ENCODE measurements around the gene PNMA6E. TPM values are rescaled to one million over a fixed set of nuclear protein-coding genes. Genes with fewer than 3 reads are reported as not detected.

The PNMA6E gene
- total RNA-seq (2022; extraction: Qiagen RNA extraction): not detected in 5 replicates

GRCh38 chrX:153401133-153401764 is at the start of gene PNMA6E:
Gene PNMA6E (minus strand): TSS chrX:153401350. CDS start chrX:153398849, 2,501 bp downstream.

GRCh38 chrX:153445856-153446635 is 44.9 kb upstream of the PNMA6E start, which contains the start of gene TREX2:
Gene TREX2 (minus strand): TSS chrX:153446056. CDS start chrX:153445430, 626 bp downstream.

GRCh38 chrX:153411255-153411987 is 10.3 kb upstream of the PNMA6E start, which contains the start of gene ZFP92:
Gene ZFP92 (plus strand): TSS chrX:153411472. CDS start chrX:153418323, 6,851 bp downstream.

Other genes starting within 250 kb of the PNMA6E start
- gene MAGEA1, start 222.1 kb downstream of the PNMA6E start, total RNA-seq (2022; extraction: Qiagen RNA extraction): 0.09 to 0.13 TPM (median 0.12 TPM) in 4 of 5 replicates, not detected in the other
- not detected in 5 replicates for gene PNMA6F, start 79.6 kb downstream of the PNMA6E start, total RNA-seq (2022; extraction: Qiagen RNA extraction)
- gene ZNF275, start 67.2 kb downstream of the PNMA6E start, total RNA-seq (2022; extraction: Qiagen RNA extraction): 5.3 to 6.1 TPM (median 5.4 TPM) in 5 replicates
- 0.42 to 0.72 TPM (median 0.55 TPM) in 5 replicates for gene ZFP92, start 10.1 kb upstream of the PNMA6E start, total RNA-seq (2022; extraction: Qiagen RNA extraction)
- 0.96 to 1.7 TPM (median 1.3 TPM) in 5 replicates for gene TREX2, start 44.7 kb upstream of the PNMA6E start, total RNA-seq (2022; extraction: Qiagen RNA extraction)
- gene HAUS7, start 69.2 kb upstream of the PNMA6E start, total RNA-seq (2022; extraction: Qiagen RNA extraction): 48.5 to 54.8 TPM (median 50.7 TPM) in 5 replicates
- 0.07 to 0.08 TPM in 2 of 5 replicates, not detected in the others for gene BGN, start 93.6 kb upstream of the PNMA6E start, total RNA-seq (2022; extraction: Qiagen RNA extraction)
- 0.06 to 0.14 TPM (median 0.10 TPM) in 5 replicates for gene ATP2B3, start 116.3 kb upstream of the PNMA6E start, total RNA-seq (2022; extraction: Qiagen RNA extraction)
- gene CCNQ, start 197.8 kb upstream of the PNMA6E start, total RNA-seq (2022; extraction: Qiagen RNA extraction): 42.8 to 61.8 TPM (median 59.8 TPM) in 5 replicates
- 0.89 to 1.9 TPM (median 1.4 TPM) in 5 replicates for gene DUSP9, start 245.9 kb upstream of the PNMA6E start, total RNA-seq (2022; extraction: Qiagen RNA extraction)

All from A549 treated with Mapracorat at 1 μM for 4 hours (cell line).